GM23338 (cell line): Measurements from ENCODE around the gene IGF1. TPM values are rescaled to one million over a fixed set of nuclear protein-coding genes. Genes with fewer than 3 reads are reported as not detected.

Experiments
- ATAC-seq: fragments of 200-7000 bp; cut with Tn5 transposase; 3 replicates; pipeline ENCODE4 v1.9.1; 2020
- DNase-seq: peaks from one replicate; pipeline ENCODE4 v3.0.0-alpha.2; 2015; ENCODE audit warnings: low spot score
- H2AFZ ChIP-seq: fragments of 200-600 bp; sonication (generic); 2 replicates; pipeline ENCODE4 v1.8.0; 2016; ENCODE audit warnings: antibody characterized with exemption, mild to moderate bottlenecking, moderate library complexity
- H3F3A ChIP-seq: fragments of 200-600 bp; sonication (generic); replicated peaks from 2 replicates; pipeline ENCODE4 v1.8.0; 2017; ENCODE audit warnings: antibody characterized with exemption, mixed run types, low read depth
- H3K27ac ChIP-seq: fragments of 200-600 bp; sonication (generic); 2 replicates; pipeline ENCODE4 v1.6.1; 2016; ENCODE audit warnings: low read depth
- H3K27me3 ChIP-seq: fragments of 200-600 bp; sonication (generic); 2 replicates; pipeline ENCODE4 v1.8.0; 2016; ENCODE audit warnings: mild to moderate bottlenecking, mixed run types, moderate library complexity; ENCODE audit not compliant: insufficient read depth
- H3K36me3 ChIP-seq: fragments of 200-600 bp; sonication (generic); 2 replicates; pipeline ENCODE4 v1.8.0; 2016; ENCODE audit warnings: mild to moderate bottlenecking; ENCODE audit not compliant: insufficient read depth
- H3K4me1 ChIP-seq: fragments of 200-600 bp; sonication (generic); 2 replicates; pipeline ENCODE4 v1.8.0; 2016; ENCODE audit warnings: mild to moderate bottlenecking, moderate library complexity; ENCODE audit not compliant: insufficient read depth
- H3K4me2 ChIP-seq: fragments of 200-600 bp; sonication (generic); 2 replicates; pipeline ENCODE4 v1.7.1; 2017; ENCODE audit warnings: mixed run types
- H3K4me3 ChIP-seq: fragments of 200-600 bp; sonication (generic); 2 replicates; pipeline ENCODE4 v1.6.1; 2016; ENCODE audit warnings: mixed run types
- H3K79me2 ChIP-seq: fragments of 200-600 bp; sonication (generic); replicated peaks from 2 replicates; pipeline ENCODE4 v1.8.0; 2017; ENCODE audit warnings: mild to moderate bottlenecking; ENCODE audit not compliant: insufficient read depth
- H3K9me2 ChIP-seq: fragments of 200-600 bp; sonication (generic); 2 replicates; pipeline ENCODE4 v1.8.0; 2017; ENCODE audit not compliant: insufficient read depth
- H4K20me1 ChIP-seq: fragments of 200-600 bp; sonication (generic); replicated peaks from 2 replicates; pipeline ENCODE4 v1.8.0; 2017; ENCODE audit warnings: mild to moderate bottlenecking; ENCODE audit not compliant: insufficient read depth
- H3K27ac Mint-ChIP-seq: 2 replicates; pipeline ENCODE4 v1.8.0; 2020; ENCODE audit warnings: inconsistent platforms, mild to moderate bottlenecking, moderate library complexity, mixed read lengths
- H3K27me3 Mint-ChIP-seq: 3 replicates; pipeline ENCODE4 v1.8.0; 2022; ENCODE audit warnings: low read depth, mild to moderate bottlenecking, moderate library complexity, mixed read lengths, inconsistent platforms; ENCODE audit not compliant: insufficient read depth, poor library complexity
- H3K36me3 Mint-ChIP-seq: 3 replicates; pipeline ENCODE4 v1.8.0; 2021; ENCODE audit warnings: low read depth, mild to moderate bottlenecking, inconsistent platforms, moderate library complexity, mixed read lengths
- H3K4me1 Mint-ChIP-seq: 3 replicates; pipeline ENCODE4 v1.8.0; 2020; ENCODE audit warnings: mild to moderate bottlenecking, inconsistent platforms, mixed read lengths
- H3K4me3 Mint-ChIP-seq: 3 replicates; pipeline ENCODE4 v1.8.0; 2021; ENCODE audit warnings: moderate library complexity, mild to moderate bottlenecking, inconsistent platforms, mixed read lengths
- H3K9me3 Mint-ChIP-seq: 3 replicates; pipeline ENCODE4 v1.8.0; 2020; ENCODE audit warnings: moderate library complexity, mild to moderate bottlenecking, inconsistent platforms, mixed read lengths
- CREB1 ChIP-seq: fragments of 250-450 bp; sonication (Bioruptor Pico); IDR thresholded peaks from 2 replicates; pipeline ENCODE4 v1.5.0; 2020; ENCODE audit warnings: low read depth, mild to moderate bottlenecking, moderate library complexity
- CTCF ChIP-seq, 2 experiments: fragments of 200-600 bp in 1 of 2; sonication (generic) in 1 of 2; conservative IDR thresholded peaks; 2 replicates each; pipeline versions ENCODE4 v1.5.1 to v1.6.1; 2016 to 2017; ENCODE audit warnings: antibody characterized with exemption in 2 of 2, low read depth in 2 of 2, mild to moderate bottlenecking in 2 of 2, moderate library complexity in 1 of 2
- NANOG ChIP-seq: IDR thresholded peaks from 2 replicates; pipeline ENCODE4 v1.6.1; 2016; ENCODE audit warnings: antibody characterized with exemption, borderline replicate concordance
- ZNF114 ChIP-seq: fragments of 250-450 bp; sonication (Bioruptor Pico); IDR thresholded peaks from 2 replicates; pipeline ENCODE4 v1.5.0; 2020; ENCODE audit warnings: mild to moderate bottlenecking, moderate library complexity
- ZNF331 ChIP-seq: fragments of 250-450 bp; sonication (Bioruptor Pico); IDR thresholded peaks from 2 replicates; pipeline ENCODE4 v1.5.0; 2020; ENCODE audit warnings: low read depth, mild to moderate bottlenecking, moderate library complexity
- ZNF462 ChIP-seq: fragments of 250-450 bp; sonication (Bioruptor Pico); IDR thresholded peaks from 2 replicates; pipeline ENCODE4 v1.5.0; 2020; ENCODE audit warnings: mild to moderate bottlenecking, moderate library complexity
- polyA plus RNA-seq: library from polyadenylated mRNA; unstranded; fragments of >200 nt; fragmentation: Nextera tagmentation; extraction: Ambion mirVana; gene quantifications from 2 replicates; pipeline ENCODE4 v1.2.1, GENCODE V29; 2016
- total RNA-seq: library from RNA; depleted of rRNA; stranded (reverse); fragments of >200 nt; shearing (Covaris generic); gene quantifications from 2 replicates; pipeline ENCODE4 v1.2.3, GENCODE V29; 2014

Gene IGF1
- total and polyA plus RNA-seq, 2 experiments from 2014 or later, result 0.29 TPM; not detected in 1

- no peak overlapping the region for H3K27ac ChIP-seq
- H3K79me2 ChIP-seq, result no peaks in the 10 kb centered on the region
- no peaks in the 10 kb centered on the region for H4K20me1 ChIP-seq
- Mint-ChIP-seq H3K9me3 (no peaks in the 10 kb centered on the region), H3K27ac (no peak overlapping the region), H3K4me3 (no peak overlapping the region), H3K4me1 (no peaks in the 10 kb centered on the region; the same call in 2 of the 3 replicates), H3K27me3 (peaks cover 6% of the 10 kb centered on the region), H3K36me3 (no peaks in the 10 kb centered on the region)
- H3K9me2 ChIP-seq, result no peaks in the 10 kb centered on the region
- no peaks in the 10 kb centered on the region for H3K36me3 ChIP-seq
- H2AFZ ChIP-seq, result no peak overlapping the region
- TF ChIP-seq ZNF114 (no peak), ZNF331 (CRISPR knock-in tag) (no peak), NANOG (no peak), CREB1 (no peak), ZNF462 (no peak)
- no peak overlapping the region for H3K4me3 ChIP-seq
- H3F3A ChIP-seq, result no peaks in the 10 kb centered on the region
- H3K4me1 ChIP-seq, result peaks cover 10% of the 10 kb centered on the region; the same call in 1 of the 2 replicates
- no peak overlapping the region for H3K4me2 ChIP-seq
- no peak for ATAC-seq
- no peak for DNase-seq
- no peaks in the 10 kb centered on the region for H3K27me3 ChIP-seq
Observed at GRCh38 chr12:102483466-102483865, 3.1 kb upstream of the IGF1 start.

GRCh38 chr12:102481705-102482425 is 1.5 kb upstream of the IGF1 start:
- Histone ChIP-seq H3K79me2 (no peaks in the 10 kb centered on the region), H4K20me1 (no peaks in the 10 kb centered on the region), H3K4me3 (no peak overlapping the region), H3K4me1 (peaks cover 10% of the 10 kb centered on the region; the same call in 1 of the 2 replicates), H3K36me3 (no peaks in the 10 kb centered on the region), H3K9me2 (no peaks in the 10 kb centered on the region), H2AFZ (no peak overlapping the region), H3K27me3 (no peaks in the 10 kb centered on the region), H3K4me2 (no peak overlapping the region), H3K27ac (no peak overlapping the region), H3F3A (no peaks in the 10 kb centered on the region)
- Mint-ChIP-seq H3K27me3 (peaks cover 6% of the 10 kb centered on the region), H3K4me3 (no peak overlapping the region), H3K9me3 (no peaks in the 10 kb centered on the region), H3K27ac (no peak overlapping the region), H3K4me1 (peaks cover 3% of the 10 kb centered on the region; the same call in 2 of the 3 replicates), H3K36me3 (no peaks in the 10 kb centered on the region)
- ATAC-seq, result no peak
- no peak for DNase-seq
- TF ChIP-seq CTCF (conservative IDR thresholded peaks at IDR 0.05; ENCODE audit: low read depth in 2 of 2), result no peak
- TF ChIP-seq CREB1, result no peak
